Omental fat pad (tissue), 4 donors: ENCODE data around the gene SRGAP3. TPM values are rescaled to one million over a fixed set of nuclear protein-coding genes. Genes with fewer than 3 reads are reported as not detected.

Source experiments
- ATAC-seq: fragments of 150-250 bp; one replicate; pipeline ENCODE4 v1.9.1; 2016; ENCODE audit warnings: mild to moderate bottlenecking, moderate library complexity; ENCODE audit not compliant: low FRiP score
- DNase-seq: peaks from one replicate; pipeline ENCODE4 v3.0.0-alpha.2; 2019; ENCODE audit warnings: low spot score
- total RNA-seq, 4 donors: library from RNA; depleted of rRNA; stranded (reverse); fragments of >200 nt; gene quantifications; one replicate each; pipeline ENCODE4 v1.1.0, GENCODE V29; 2016
- TF ChIP-seq, protein P1 (sequence below), 3 donors: fragments of 450-650 bp; IDR thresholded peaks; one replicate each; pipeline ENCODE4 v1.5.1; 2016 to 2017; ENCODE audit warnings: antibody characterized with exemption in 3 of 3, mild to moderate bottlenecking in 3 of 3, moderate library complexity in 2 of 3

Gene SRGAP3
- total RNA-seq, 4 donors from 2014 or later = 3.0 to 5.3 (median 3.6) TPM

DNA sequence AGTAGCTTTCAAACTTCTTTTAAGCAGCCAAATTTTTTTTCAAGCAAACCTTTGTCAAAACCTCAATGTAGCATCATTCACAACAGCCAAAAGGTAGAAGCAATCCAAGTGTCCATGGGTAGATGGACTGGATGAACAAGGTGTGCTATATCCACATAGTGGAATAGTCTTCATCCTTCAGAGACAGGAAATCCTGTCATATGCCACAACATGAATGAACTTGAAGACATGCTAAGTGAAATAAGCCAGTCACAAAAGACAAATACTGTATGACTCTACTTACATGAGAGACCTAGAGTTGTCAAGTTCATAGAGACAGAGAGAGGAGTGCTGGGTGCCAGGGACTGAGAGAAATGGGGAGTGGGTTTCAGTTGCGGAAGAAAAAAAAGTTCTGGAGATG lies 87.6 kb downstream of the SRGAP3 start:
- TF ChIP-seq, protein P1, sequence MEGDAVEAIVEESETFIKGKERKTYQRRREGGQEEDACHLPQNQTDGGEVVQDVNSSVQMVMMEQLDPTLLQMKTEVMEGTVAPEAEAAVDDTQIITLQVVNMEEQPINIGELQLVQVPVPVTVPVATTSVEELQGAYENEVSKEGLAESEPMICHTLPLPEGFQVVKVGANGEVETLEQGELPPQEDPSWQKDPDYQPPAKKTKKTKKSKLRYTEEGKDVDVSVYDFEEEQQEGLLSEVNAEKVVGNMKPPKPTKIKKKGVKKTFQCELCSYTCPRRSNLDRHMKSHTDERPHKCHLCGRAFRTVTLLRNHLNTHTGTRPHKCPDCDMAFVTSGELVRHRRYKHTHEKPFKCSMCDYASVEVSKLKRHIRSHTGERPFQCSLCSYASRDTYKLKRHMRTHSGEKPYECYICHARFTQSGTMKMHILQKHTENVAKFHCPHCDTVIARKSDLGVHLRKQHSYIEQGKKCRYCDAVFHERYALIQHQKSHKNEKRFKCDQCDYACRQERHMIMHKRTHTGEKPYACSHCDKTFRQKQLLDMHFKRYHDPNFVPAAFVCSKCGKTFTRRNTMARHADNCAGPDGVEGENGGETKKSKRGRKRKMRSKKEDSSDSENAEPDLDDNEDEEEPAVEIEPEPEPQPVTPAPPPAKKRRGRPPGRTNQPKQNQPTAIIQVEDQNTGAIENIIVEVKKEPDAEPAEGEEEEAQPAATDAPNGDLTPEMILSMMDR (IDR thresholded peaks at IDR 0.05) = no peak
- DNase-seq = no peak
- ATAC-seq = no peak

DNA sequence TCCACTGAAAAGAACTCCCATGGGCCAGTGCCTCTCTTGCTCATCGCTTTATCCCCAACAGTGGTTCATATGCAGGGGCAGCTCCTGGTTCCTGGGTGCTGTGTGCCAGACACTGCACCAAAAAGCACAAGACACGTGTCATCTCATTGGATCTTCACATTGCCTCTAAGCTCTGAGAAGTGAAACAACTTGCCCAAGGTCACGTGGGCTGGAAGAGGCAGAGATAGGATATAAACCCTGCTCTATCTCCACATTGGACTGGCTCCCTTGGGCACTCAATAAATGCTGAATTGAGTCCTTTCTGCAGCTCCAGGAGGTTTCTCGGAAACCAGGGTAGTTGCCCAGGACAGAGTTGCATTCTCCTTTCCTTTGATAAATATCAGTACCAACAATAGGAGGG lies 88.1 kb downstream of the SRGAP3 start:
- DNase-seq (no peak), ATAC-seq (no peak)
- TF ChIP-seq, protein P1 (IDR thresholded peaks at IDR 0.05) = no peak

DNA sequence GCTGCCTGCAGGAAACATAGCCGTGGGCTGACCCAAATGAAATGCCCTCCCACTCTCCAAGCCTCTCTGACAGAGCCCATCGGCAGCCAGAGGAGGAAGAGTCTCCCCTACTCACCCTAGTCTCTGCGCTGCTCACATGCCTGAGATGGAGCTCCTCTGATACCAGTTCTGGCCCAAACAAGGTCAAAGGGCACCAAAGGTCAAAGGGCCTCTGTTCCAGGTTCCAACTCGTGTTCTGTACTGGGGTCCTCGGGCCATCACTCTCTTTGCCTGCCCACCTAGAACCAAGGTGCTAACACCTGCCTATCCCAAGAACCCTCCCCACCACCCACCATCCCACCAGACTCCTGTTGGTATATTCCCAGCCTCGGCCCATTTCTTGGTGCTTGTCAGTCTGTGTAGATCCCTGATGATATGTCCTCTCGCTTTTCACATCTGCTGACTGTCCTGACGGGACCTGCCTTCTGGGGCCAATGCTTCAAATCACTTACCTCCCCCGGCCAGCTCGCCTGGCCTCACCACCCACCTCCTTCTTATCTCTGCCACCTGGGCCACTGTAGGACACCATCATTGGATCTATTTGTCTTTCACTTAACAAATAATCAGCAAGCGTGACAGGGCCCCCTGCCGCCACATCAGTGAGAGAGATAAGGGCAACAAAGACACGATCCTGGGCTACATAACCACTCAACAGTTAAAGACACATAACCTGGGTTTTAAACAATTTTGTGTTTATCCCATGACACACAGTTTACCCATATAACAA lies 90.4 kb downstream of the SRGAP3 start:
- no peak for ATAC-seq
- TF ChIP-seq, protein P1 (IDR thresholded peaks at IDR 0.05) = no peak
- DNase-seq = no peak

DNA sequence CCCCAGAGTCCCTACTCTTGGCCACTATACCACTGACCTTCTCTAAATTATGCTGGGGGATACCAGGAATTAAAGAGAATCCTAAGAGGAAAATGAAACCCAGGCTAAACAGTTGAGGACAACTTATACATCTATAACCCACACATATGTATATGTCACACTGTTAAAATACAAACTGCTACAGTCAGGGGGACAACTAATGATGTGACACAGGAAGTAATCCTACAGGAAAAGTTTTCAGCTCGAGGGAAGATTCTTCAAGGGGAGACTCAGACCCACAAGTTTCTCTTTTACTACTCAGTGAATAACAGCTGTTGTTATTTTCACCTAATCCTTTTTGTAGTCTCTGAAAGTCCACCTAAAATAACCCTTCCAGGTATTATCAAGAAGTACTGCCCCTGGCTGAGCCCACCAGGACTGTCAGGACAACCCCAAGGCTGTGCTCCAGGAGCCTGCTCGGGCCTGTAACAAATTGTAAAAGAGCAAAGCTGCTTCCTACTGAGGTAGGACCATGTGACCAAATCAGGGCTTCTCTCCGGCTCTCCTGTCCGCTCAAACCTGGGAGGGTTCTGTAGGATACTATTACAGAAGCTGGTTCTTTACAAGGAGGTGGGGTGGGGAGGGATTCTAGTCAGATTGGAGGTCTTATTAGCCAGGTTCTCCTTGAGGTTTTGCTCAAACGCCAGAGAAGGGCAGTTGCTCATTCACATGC lies 91.6 kb downstream of the SRGAP3 start:
- ATAC-seq (no peak), DNase-seq (no peak)
- TF ChIP-seq, protein P1 (IDR thresholded peaks at IDR 0.05) = no peak

DNA sequence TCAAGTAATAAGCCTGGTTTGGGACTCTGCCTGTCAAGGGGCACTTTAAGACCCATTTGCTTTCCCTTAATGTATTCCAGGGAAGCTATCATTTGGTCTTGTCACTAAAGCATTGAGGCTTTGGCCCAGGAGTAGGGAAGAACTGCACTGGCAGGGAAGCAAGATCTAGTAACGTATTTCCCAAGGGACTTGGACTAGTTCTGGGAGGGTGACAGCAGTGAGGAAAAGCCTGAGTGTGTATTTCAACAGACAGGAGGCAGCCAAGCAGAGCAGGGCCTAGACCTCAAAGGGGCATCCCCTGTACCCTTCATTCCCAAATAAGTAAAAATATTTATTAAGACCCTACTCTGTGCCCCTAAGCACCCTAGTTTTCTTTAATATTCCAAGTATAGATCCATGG lies 92.8 kb downstream of the SRGAP3 start:
- TF ChIP-seq, protein P1 (IDR thresholded peaks at IDR 0.05) = no peak
- ATAC-seq (no peak), DNase-seq (no peak)

DNA sequence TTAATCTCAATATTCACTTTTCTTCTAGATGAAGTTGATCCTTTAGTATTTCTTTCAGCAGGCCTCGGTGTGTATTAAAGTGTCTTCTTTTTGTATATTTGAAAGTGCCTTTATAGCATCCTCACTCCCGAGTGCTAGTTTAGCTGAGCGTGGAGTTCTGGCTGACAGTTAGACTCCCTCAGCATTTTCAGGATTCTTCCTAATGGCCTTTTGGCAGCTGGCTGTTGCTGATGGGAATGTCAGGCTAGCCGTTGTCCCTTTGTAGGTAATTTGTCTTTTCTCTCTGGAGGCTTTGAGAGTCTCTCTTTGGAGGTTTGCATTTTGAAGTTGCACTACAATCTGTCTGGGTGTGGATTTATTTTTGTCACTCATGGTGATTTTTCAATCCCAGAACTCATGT lies 94.4 kb downstream of the SRGAP3 start:
- DNase-seq (no peak), ATAC-seq (no peak)
- TF ChIP-seq, protein P1 (IDR thresholded peaks at IDR 0.05) = no peak
